Measurements from ENCODE around the gene AANAT.
A peak's percentile ranks its signal among the peaks of the same experiment; 100 is the strongest.

The AANAT gene

DNA sequence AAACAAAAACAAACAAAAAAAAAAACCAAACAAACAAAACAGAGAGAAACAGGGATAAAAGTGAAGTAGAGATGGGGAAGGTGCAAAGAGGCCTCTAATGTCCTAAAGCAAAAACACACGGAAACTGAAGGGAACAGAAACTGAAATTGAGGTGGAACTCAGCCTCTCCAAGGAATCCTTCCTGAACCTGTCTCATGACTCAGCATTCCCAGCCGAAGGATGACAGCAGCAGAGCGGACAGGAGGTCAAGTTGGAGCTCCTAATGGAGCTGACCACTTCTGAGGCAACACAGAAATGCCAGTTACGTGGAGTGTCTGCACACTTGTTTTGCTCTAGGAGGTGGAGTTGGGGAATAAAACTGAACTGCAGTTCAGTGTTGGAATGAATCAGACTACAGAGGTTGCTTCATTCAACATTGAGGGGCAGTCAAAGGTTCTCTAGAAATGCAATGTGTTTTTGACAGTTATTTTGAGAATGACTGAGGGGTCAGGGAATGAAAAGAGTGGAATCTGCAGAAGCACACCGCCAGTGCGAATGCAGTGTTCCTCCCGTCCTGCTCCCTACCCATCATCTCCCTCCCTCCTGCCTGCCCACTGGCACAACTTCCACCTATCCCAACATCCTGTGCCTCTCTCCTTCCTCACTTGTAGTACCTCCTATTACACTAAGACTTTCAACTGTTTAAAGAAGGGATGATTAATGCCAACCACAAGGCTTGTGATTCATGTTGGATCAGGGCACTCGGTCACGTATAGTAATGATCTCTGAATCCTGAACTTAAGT lies 20.8 kb upstream of the AANAT start:
- Histone ChIP-seq H3K9me3 (no peaks in the 10 kb centered on the region), H3K4me3 (ENCODE audit: low read depth, low read length) (no peak overlapping the region), H3K27me3 (no peaks in the 10 kb centered on the region), H3K4me1 (peaks cover 40% of the 10 kb centered on the region), H3K36me3 (peaks cover 9% of the 10 kb centered on the region; the same call in 1 of the 2 replicates)
- no peak for DNase-seq
- TF ChIP-seq, protein P1, sequence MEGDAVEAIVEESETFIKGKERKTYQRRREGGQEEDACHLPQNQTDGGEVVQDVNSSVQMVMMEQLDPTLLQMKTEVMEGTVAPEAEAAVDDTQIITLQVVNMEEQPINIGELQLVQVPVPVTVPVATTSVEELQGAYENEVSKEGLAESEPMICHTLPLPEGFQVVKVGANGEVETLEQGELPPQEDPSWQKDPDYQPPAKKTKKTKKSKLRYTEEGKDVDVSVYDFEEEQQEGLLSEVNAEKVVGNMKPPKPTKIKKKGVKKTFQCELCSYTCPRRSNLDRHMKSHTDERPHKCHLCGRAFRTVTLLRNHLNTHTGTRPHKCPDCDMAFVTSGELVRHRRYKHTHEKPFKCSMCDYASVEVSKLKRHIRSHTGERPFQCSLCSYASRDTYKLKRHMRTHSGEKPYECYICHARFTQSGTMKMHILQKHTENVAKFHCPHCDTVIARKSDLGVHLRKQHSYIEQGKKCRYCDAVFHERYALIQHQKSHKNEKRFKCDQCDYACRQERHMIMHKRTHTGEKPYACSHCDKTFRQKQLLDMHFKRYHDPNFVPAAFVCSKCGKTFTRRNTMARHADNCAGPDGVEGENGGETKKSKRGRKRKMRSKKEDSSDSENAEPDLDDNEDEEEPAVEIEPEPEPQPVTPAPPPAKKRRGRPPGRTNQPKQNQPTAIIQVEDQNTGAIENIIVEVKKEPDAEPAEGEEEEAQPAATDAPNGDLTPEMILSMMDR (IDR thresholded peaks at IDR 0.05; ENCODE audit: low read depth, low read length) = no peak

DNA sequence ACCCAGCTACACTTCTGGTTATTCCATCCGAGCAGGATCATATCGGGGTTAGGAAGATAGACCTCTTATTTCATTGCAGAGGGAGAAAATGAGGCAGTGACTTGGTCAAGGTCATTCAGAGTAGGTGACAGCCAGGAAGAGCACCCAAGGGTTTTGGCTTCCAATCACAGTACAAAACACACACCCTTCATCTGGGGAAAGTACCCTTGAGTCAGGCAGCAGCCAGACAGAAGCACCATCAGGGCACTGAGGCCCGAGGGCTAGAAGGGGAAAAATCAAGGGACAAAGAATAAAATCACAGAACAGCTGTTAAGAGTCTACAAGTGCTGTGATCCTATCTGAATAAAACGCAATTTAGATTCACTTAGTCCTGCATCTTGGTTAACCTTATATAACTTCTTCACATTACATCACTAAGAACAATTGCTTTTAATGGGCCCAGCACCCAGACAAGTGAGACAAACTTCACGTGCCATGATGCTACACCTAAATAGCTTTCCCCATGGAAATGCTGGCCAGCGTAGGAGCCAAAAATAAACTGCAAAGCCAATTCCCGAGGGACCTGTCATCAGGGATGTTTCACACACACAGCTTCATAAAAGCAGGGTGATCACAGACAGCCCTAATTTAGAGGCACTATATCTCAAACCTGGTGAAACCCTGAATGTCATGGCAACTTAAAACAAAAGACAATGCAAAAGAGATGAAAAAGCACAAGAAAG lies 19.3 kb upstream of the AANAT start:
- DNase-seq = peak; percentile 46
- no peak overlapping the region for H3K4me3 ChIP-seq (ENCODE audit: low read depth, low read length)
- H3K9me3 ChIP-seq = no peaks in the 10 kb centered on the region
- TF ChIP-seq, protein P1 (IDR thresholded peaks at IDR 0.05; ENCODE audit: low read depth, low read length) = no peak
- H3K36me3 ChIP-seq = peaks cover 11% of the 10 kb centered on the region; the same call in 1 of the 2 replicates
- H3K27me3 ChIP-seq = no peaks in the 10 kb centered on the region
- peaks cover 35% of the 10 kb centered on the region for H3K4me1 ChIP-seq

DNA sequence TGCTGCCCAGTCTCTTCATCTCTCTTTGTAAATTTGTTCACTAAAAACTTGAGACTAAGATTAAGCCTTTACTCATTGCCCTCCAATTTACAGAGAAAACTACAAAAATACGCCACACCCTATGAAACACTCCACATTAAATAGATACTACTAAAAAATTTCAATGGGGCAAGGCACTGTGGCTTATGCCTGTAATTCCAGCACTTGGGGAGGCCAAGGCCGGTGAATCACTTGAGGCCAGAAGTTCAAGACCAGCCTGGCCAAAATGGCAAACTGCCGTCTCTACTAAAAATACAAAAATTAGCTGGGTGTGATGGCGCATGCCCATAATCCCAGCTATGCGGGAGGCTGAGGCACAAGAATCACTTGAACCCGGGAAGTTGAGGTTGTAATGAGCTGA lies 18.3 kb upstream of the AANAT start:
- H3K27me3 ChIP-seq = no peaks in the 10 kb centered on the region
- no peak for DNase-seq
- H3K4me1 ChIP-seq = peaks cover 35% of the 10 kb centered on the region
- peaks cover 11% of the 10 kb centered on the region; the same call in 1 of the 2 replicates for H3K36me3 ChIP-seq
- no peaks in the 10 kb centered on the region for H3K9me3 ChIP-seq
- TF ChIP-seq, protein P1 (IDR thresholded peaks at IDR 0.05; ENCODE audit: low read depth, low read length) = no peak
- no peak overlapping the region for H3K4me3 ChIP-seq (ENCODE audit: low read depth, low read length)

DNA sequence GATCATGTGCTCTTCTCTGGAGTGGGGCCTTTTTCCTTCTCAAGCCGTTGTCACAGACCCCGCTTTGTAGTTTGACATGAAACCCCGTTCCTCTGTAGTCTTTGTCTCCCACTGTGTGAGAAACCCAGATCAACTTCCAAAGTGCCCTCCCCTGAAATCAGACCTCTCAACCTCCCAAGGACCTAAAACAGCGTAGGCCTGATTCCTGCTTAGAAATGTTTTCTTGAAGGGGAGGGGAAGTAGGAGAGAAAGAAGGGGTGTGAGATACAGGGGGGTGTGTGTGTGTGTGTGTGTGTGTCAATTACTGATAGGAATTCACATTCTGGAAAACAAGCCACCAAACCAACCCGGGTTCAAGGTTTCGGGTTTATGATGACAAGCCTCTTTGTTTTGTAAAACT lies 15.9 kb upstream of the AANAT start:
- no peak for DNase-seq
- H3K36me3 ChIP-seq = peaks cover 5% of the 10 kb centered on the region; the same call in 1 of the 2 replicates
- H3K27me3 ChIP-seq = no peaks in the 10 kb centered on the region

DNA sequence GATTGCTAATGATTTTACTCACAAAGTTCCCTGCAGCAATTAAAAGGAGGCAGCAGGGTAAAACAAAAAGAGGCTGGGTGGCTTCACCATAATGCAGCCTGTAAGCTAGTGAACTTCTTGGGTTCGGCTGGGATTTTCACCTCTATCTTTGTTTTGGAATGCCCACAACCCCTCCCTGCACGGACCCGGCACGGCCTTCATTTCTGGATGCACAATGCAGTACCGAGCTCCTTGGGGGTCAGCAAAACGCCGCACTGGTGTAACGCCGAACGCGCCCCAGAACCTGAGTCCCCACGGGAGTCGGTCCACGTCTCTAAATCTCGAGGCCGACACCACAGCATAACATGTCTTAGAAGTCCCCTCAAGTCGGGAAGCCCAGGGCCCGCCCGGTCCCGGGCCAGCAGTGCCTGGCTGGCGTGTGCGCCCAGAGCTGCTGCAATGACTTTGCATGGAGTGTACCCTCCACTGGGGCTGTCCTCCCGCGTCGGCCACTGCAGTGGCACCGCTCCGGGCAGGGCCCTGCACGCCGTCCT lies 15.2 kb upstream of the AANAT start:
- TF ChIP-seq, protein P1 (IDR thresholded peaks at IDR 0.05; ENCODE audit: low read depth, low read length) = no peak
- no peak for DNase-seq

More for the DNA sequence above, 15.9 kb upstream of the AANAT start:
- Histone ChIP-seq H3K4me1 (peaks cover 25% of the 10 kb centered on the region), H3K9me3 (no peaks in the 10 kb centered on the region), H3K4me3 (ENCODE audit: low read depth, low read length) (peak overlapping the region; percentile 79)
- TF ChIP-seq, protein P1 (IDR thresholded peaks at IDR 0.05; ENCODE audit: low read depth, low read length) = no peak

More for the DNA sequence above, 15.2 kb upstream of the AANAT start:
- no peaks in the 10 kb centered on the region for H3K9me3 ChIP-seq
- H3K4me1 ChIP-seq = peaks cover 18% of the 10 kb centered on the region
- H3K27me3 ChIP-seq = no peaks in the 10 kb centered on the region
- peaks cover 5% of the 10 kb centered on the region; the same call in 1 of the 2 replicates for H3K36me3 ChIP-seq
- peak overlapping the region; percentile 79 for H3K4me3 ChIP-seq (ENCODE audit: low read depth, low read length)
